SU-DHL-6 (cell line): ENCODE data around the gene CDCA7.

Experiments used
- CTCF ChIP-seq: fragments of 200-600 bp; sonication (generic); IDR thresholded peaks from one replicate; pipeline ENCODE4 v1.5.1; 2017; ENCODE audit warnings: antibody characterized with exemption, mild to moderate bottlenecking, low read length, moderate library complexity; ENCODE audit not compliant: insufficient read depth, poor library complexity, severe bottlenecking
- EZH2phosphoT487 ChIP-seq: fragments of 200-600 bp; sonication (generic), shearing (Covaris generic); conservative IDR thresholded peaks from 2 replicates; pipeline ENCODE4 v1.6.1; 2018; ENCODE audit warnings: mild to moderate bottlenecking, antibody characterized with exemption, low read length, moderate library complexity, mixed read lengths

- TF ChIP-seq CTCF, result no peak
- no peak for TF ChIP-seq EZH2phosphoT487
These were observed 4.6 kb downstream of the CDCA7 start for GRCh38 chr2:173359231-173359630.
